ENCODE measurements around the gene BDNF. TPM values are rescaled to one million over a fixed set of nuclear protein-coding genes. Genes with fewer than 3 reads are reported as not detected.
A peak's percentile ranks its signal among the peaks of the same experiment; 100 is the strongest.

Gene BDNF
- total RNA-seq, 2 experiments from 2014 or later: not detected

DNA sequence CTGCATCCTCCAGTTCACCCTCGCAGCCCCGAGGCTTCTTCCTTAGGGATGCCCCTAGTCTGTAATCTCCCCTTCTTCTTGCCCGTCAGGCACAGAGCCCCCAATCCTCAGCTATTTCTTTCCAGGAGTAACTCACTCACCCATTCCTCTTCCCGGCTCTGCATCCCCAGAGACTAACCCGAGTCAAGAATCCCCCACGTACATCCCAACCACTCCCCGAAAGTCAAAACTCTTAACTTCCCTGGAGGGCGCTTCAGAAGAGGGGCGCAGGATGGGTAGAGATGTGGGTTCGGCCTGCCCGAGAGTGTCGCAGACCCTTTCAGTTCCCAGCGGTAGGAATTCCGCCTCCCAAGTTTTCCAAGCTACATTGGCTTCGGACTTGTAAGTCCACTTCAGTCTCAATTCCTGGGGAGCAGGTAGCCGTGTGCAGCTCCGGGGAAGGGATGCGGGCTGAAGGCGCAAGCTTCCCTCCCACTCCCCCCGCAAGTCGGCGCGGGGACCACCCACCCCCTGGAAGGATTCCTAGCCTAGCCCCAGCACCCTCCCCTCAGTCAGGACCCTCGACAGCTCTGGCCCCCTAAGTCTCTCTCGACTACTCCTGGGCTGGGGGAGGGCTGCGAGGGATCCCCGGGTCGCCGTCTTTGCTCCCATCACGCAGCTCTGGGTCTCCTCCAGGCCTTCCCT lies 871 bp downstream of the BDNF start:
- no peak overlapping the region for H3K4me3 Mint-ChIP-seq
- peaks cover 19% of the 10 kb centered on the region for H3K4me1 Mint-ChIP-seq
- no peaks in the 10 kb centered on the region for H3K9me3 Mint-ChIP-seq
- POLR2A ChIA-PET: no interaction called here
- CTCF ChIA-PET: interaction anchor here (0.6 to 1.7 kb wide), 14 partner anchors 10 to 1460 kb away, joined by 3 to 31 read pairs (median 4); no protein-coding TSS in a partner anchor
- no peak overlapping the region for H3K27ac Mint-ChIP-seq
- H3K36me3 Mint-ChIP-seq (ENCODE audit: low read depth): peaks cover 2% of the 10 kb centered on the region
- peaks cover 65% of the 10 kb centered on the region for H3K27me3 Mint-ChIP-seq
- DNase-seq: no peak

GRCh38 chr11:27698872-27699241 lies 1.4 kb downstream of the BDNF start:
- peak; percentile 67 for DNase-seq
- CTCF ChIA-PET: interaction anchor here (0.6 to 1.7 kb wide), 16 partner anchors 10 to 1645 kb away, joined by 3 to 31 read pairs (median 3); no protein-coding TSS in a partner anchor
- POLR2A ChIA-PET: no interaction called here
- H3K27me3 Mint-ChIP-seq: peaks cover 65% of the 10 kb centered on the region
- no peak overlapping the region for H3K4me3 Mint-ChIP-seq
- no peak overlapping the region for H3K27ac Mint-ChIP-seq
- H3K36me3 Mint-ChIP-seq (ENCODE audit: low read depth): peaks cover 2% of the 10 kb centered on the region
- H3K9me3 Mint-ChIP-seq: no peaks in the 10 kb centered on the region
- H3K4me1 Mint-ChIP-seq: peaks cover 19% of the 10 kb centered on the region

- Mint-ChIP-seq H3K4me1 (peaks cover 19% of the 10 kb centered on the region), H3K27ac (no peak overlapping the region), H3K36me3 (ENCODE audit: low read depth) (peaks cover 2% of the 10 kb centered on the region), H3K9me3 (no peaks in the 10 kb centered on the region), H3K27me3 (peaks cover 59% of the 10 kb centered on the region), H3K4me3 (no peak overlapping the region)
- ChIA-PET POLR2A (no interaction called here), CTCF (interaction anchor here (0.6 to 1.3 kb wide), 2 partner anchors 832 to 1185 kb away, joined by 3 read pairs; no protein-coding TSS in a partner anchor)
- no peak for DNase-seq
These were observed 2.5 kb downstream of the BDNF start for GRCh38 chr11:27697679-27698275.

DNA sequence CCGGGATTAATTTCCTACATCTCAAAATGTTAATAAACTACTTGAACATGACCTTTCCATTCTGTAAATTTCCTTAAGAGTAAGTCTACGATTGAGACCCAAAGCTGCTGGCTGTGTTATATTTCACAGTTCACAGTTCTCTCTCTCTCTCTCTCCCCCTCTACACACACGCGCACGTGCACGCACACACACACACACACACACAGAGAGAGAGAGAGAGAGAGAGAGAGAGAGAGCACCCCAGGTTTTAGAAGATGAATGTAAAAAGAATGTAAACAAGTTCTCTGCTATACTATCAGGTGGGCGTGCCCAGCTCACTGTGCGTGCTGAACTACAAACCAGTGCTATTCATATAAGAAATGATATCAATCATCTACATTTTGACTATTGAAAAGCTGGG lies 3.3 kb downstream of the BDNF start:
- H3K4me3 Mint-ChIP-seq: no peak overlapping the region
- no peak for DNase-seq
- peaks cover 19% of the 10 kb centered on the region for H3K4me1 Mint-ChIP-seq
- CTCF ChIA-PET: interaction anchor here (0.6 to 1.3 kb wide), 2 partner anchors 833 to 1186 kb away, joined by 3 read pairs; no protein-coding TSS in a partner anchor
- POLR2A ChIA-PET: no interaction called here
- H3K27me3 Mint-ChIP-seq: peaks cover 53% of the 10 kb centered on the region
- no peak overlapping the region for H3K27ac Mint-ChIP-seq
- H3K9me3 Mint-ChIP-seq: no peaks in the 10 kb centered on the region
- peaks cover 2% of the 10 kb centered on the region for H3K36me3 Mint-ChIP-seq (ENCODE audit: low read depth)

- CTCF ChIA-PET: interaction anchor here (1.1 kb wide), 1 partner anchor 14 kb away, joined by 3 read pairs; no protein-coding TSS in a partner anchor
- Mint-ChIP-seq H3K4me3 (no peak overlapping the region), H3K27me3 (peaks cover 45% of the 10 kb centered on the region), H3K4me1 (peaks cover 14% of the 10 kb centered on the region), H3K36me3 (ENCODE audit: low read depth) (peaks cover 2% of the 10 kb centered on the region), H3K9me3 (no peaks in the 10 kb centered on the region), H3K27ac (no peak overlapping the region)
- no peak for DNase-seq
- POLR2A ChIA-PET: no interaction called here
These were observed 4.1 kb downstream of the BDNF start for GRCh38 chr11:27696115-27696514.

DNA sequence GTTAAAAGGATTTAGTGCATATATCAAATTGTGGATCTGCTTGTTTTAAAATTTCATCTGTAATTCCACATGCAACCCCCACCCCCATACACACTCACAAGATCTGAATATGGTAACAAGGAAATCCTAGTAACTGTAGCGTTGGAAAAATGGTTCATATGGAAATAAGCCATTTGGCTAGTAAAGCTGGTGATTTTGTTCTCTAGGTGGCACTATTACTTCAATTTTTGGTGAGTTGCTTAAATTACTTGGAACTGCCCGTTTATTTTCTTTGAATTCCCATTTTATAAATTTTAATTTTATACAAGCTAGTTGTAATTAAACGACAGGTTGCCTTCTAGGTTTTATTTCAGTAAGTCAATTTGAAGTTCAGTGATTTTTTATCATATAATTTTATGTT lies 5.3 kb downstream of the BDNF start:
- no peak for DNase-seq
- ChIA-PET CTCF (no interaction called here), POLR2A (no interaction called here)
- H3K4me3 Mint-ChIP-seq: no peak overlapping the region
- no peak overlapping the region for H3K27ac Mint-ChIP-seq
- H3K27me3 Mint-ChIP-seq: peaks cover 40% of the 10 kb centered on the region
- H3K4me1 Mint-ChIP-seq: peaks cover 10% of the 10 kb centered on the region
- H3K36me3 Mint-ChIP-seq (ENCODE audit: low read depth): peaks cover 2% of the 10 kb centered on the region
- no peaks in the 10 kb centered on the region for H3K9me3 Mint-ChIP-seq

GRCh38 chr11:27693398-27693797 lies 6.9 kb downstream of the BDNF start:
- no peak overlapping the region for H3K4me3 Mint-ChIP-seq
- no peaks in the 10 kb centered on the region for H3K4me1 Mint-ChIP-seq
- H3K9me3 Mint-ChIP-seq: no peaks in the 10 kb centered on the region
- H3K27me3 Mint-ChIP-seq: peaks cover 24% of the 10 kb centered on the region
- no peak for DNase-seq
- no peak overlapping the region for H3K27ac Mint-ChIP-seq
- no peaks in the 10 kb centered on the region for H3K36me3 Mint-ChIP-seq (ENCODE audit: low read depth)
- ChIA-PET CTCF (no interaction called here), POLR2A (no interaction called here)

DNA sequence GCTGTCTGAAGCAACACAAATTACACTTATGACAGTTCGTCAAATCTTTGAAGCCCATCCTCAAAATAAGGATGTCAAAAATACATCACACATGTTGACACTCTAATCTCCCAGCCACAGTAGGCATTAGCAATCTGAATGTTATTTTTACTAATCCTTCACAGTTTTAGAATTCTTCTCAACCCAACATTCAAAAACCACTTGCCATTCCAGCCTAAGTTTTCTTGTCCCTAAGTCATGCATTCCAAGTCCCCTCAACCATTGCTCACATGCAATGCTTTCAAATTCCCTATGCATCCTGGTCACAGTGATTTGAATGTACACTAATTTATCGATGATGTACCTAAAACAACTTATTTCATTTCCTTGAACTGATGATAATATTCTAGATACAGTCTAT lies 7.5 kb downstream of the BDNF start:
- Mint-ChIP-seq H3K27me3 (peaks cover 22% of the 10 kb centered on the region), H3K36me3 (ENCODE audit: low read depth) (no peaks in the 10 kb centered on the region), H3K9me3 (no peaks in the 10 kb centered on the region), H3K27ac (no peak overlapping the region), H3K4me1 (no peaks in the 10 kb centered on the region), H3K4me3 (no peak overlapping the region)
- POLR2A ChIA-PET: no interaction called here
- CTCF ChIA-PET: no interaction called here
- no peak for DNase-seq

- Mint-ChIP-seq H3K27me3 (peaks cover 2% of the 10 kb centered on the region), H3K9me3 (no peaks in the 10 kb centered on the region), H3K4me1 (no peaks in the 10 kb centered on the region), H3K36me3 (ENCODE audit: low read depth) (no peaks in the 10 kb centered on the region), H3K4me3 (no peak overlapping the region), H3K27ac (no peak overlapping the region)
- DNase-seq: no peak
- ChIA-PET POLR2A (no interaction called here), CTCF (no interaction called here)
These were observed 12.2 kb downstream of the BDNF start for GRCh38 chr11:27688076-27688475.

GRCh38 chr11:27681664-27682063 lies 18.6 kb downstream of the BDNF start:
- no peaks in the 10 kb centered on the region for H3K36me3 Mint-ChIP-seq (ENCODE audit: low read depth)
- H3K27me3 Mint-ChIP-seq: no peaks in the 10 kb centered on the region
- POLR2A ChIA-PET: no interaction called here
- H3K4me1 Mint-ChIP-seq: no peaks in the 10 kb centered on the region
- CTCF ChIA-PET: no interaction called here
- no peak for DNase-seq
- no peak overlapping the region for H3K4me3 Mint-ChIP-seq
- H3K27ac Mint-ChIP-seq: no peak overlapping the region
- H3K9me3 Mint-ChIP-seq: no peaks in the 10 kb centered on the region

- ChIA-PET CTCF (no interaction called here), POLR2A (no interaction called here)
- Mint-ChIP-seq H3K27me3 (no peaks in the 10 kb centered on the region), H3K9me3 (no peaks in the 10 kb centered on the region), H3K27ac (no peak overlapping the region), H3K36me3 (ENCODE audit: low read depth) (no peaks in the 10 kb centered on the region), H3K4me1 (no peaks in the 10 kb centered on the region), H3K4me3 (no peak overlapping the region)
- DNase-seq: no peak
These were observed 20.9 kb downstream of the BDNF start for GRCh38 chr11:27679136-27680015.

DNA sequence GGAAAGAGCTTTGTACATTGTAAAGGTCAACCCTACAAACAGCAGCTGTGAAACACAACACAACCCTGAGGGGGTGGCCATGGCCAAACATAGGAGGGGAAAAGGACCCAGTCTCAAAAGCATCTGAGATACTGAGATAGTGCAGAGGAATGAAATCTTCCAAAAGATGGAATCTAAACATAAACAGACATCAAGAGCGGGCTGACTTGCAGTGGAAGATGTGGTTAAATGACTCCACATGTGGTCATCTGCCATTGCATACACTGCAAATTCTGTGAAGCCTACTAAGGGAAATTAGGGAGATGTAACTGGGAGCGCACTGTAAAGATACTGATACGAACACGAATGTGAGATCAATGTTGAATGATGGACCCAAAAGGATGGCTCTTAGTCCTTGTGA lies 22.0 kb downstream of the BDNF start:
- H3K36me3 Mint-ChIP-seq (ENCODE audit: low read depth): no peaks in the 10 kb centered on the region
- H3K4me3 Mint-ChIP-seq: no peak overlapping the region
- ChIA-PET POLR2A (no interaction called here), CTCF (no interaction called here)
- no peaks in the 10 kb centered on the region for H3K4me1 Mint-ChIP-seq
- no peaks in the 10 kb centered on the region for H3K27me3 Mint-ChIP-seq
- no peak overlapping the region for H3K27ac Mint-ChIP-seq
- no peaks in the 10 kb centered on the region for H3K9me3 Mint-ChIP-seq
- DNase-seq: no peak

DNA sequence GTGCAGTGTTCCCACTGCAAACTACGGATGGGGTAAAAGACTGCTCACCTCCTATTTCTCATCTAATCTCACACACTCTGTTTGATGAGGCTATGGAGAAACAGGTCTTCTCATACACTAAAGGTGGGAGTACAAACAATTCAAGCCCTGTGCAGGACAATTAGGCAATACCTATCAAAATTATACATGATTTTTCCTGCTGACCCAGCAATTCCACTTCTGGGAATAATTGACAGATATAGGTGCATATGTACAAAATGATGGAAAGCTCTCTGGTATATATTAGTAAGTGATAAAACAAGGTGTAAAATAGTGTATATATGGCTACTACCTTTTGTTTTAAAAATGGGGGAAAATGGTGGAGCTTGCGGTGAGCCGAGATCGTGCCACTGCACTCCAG lies 23.1 kb downstream of the BDNF start:
- no peaks in the 10 kb centered on the region for H3K4me1 Mint-ChIP-seq
- DNase-seq: no peak
- no peaks in the 10 kb centered on the region for H3K27me3 Mint-ChIP-seq
- H3K27ac Mint-ChIP-seq: no peak overlapping the region
- CTCF ChIA-PET: no interaction called here
- no peak overlapping the region for H3K4me3 Mint-ChIP-seq
- H3K9me3 Mint-ChIP-seq: no peaks in the 10 kb centered on the region
- POLR2A ChIA-PET: no interaction called here
- H3K36me3 Mint-ChIP-seq (ENCODE audit: low read depth): no peaks in the 10 kb centered on the region
